ENCODE measurements around the gene CCND3. TPM values are rescaled to one million over a fixed set of nuclear protein-coding genes. Genes with fewer than 3 reads are reported as not detected.

The CCND3 gene
- total and polyA plus RNA-seq, 10 of the 15 experiments (the other 5 are each of a cell fraction or from before 2014, with no cell fraction given) = 6.0 to 86.4 (median 31.5) TPM

- Histone ChIP-seq H3K4me2 (ENCODE audit: control insufficient read depth, insufficient read depth) (no peak overlapping the region), H3K4me3 (no peak overlapping the region), H3K79me2 (ENCODE audit: control insufficient read depth, insufficient read depth, low read length) (no peaks in the 10 kb centered on the region), H3K4me1 (ENCODE audit: control insufficient read depth, insufficient read depth, low read length) (no peaks in the 10 kb centered on the region), H3K27me3 (replicated peaks in 1 of 2; ENCODE audit: control insufficient read depth in 2 of 2, insufficient read depth in 2 of 2, low read length in 1 of 2) (no peaks in the 10 kb centered on the region), H3K27ac (ENCODE audit: control insufficient read depth, insufficient read depth) (no peak overlapping the region), H4K20me1 (ENCODE audit: control insufficient read depth, insufficient read depth) (no peaks in the 10 kb centered on the region), H3K9me3 (replicated peaks; ENCODE audit: control insufficient read depth, insufficient read depth, low read length) (no peaks in the 10 kb centered on the region), H2AFZ (ENCODE audit: control insufficient read depth, low read depth, low read length) (no peak overlapping the region), H3K9ac (ENCODE audit: control insufficient read depth, insufficient read depth, low read length) (no peak overlapping the region), H3K36me3 (ENCODE audit: control insufficient read depth in 2 of 2, insufficient read depth in 2 of 2, low read length in 1 of 2) (peaks cover 3 to 9% of the 10 kb centered on the region in 2 experiments; a peak in 3 of 4 replicates)
- no peak for FAIRE-seq
- ChIA-PET POLR2A (no interaction called here), CTCF (interaction anchor here (1.0 to 1.2 kb wide), 2 partner anchors 11 to 135 kb away, joined by 3 to 7 read pairs; partner anchors contain the start of genes BYSL and MED20), RAD21 (ENCODE audit: unreplicated experiment) (no interaction called here), SMC1A (ENCODE audit: uncharacterized antibody, unreplicated experiment) (no interaction called here)
- intact Hi-C loops (cut with micrococcal nuclease; ENCODE audit: unreplicated experiment) = no loop called here
- WGBS (ENCODE audit: insufficient coverage, insufficient replicate concordance, low lambda C conversion rate, missing lambda C conversion rate) = 94% methylated on average over 1 of the region's 1 CpG
- no peak for DNase-seq (ENCODE audit: low read depth, low spot score)
- TF ChIP-seq ZBTB40 (IDR thresholded peaks at IDR 0.05; ENCODE audit: borderline replicate concordance) (no peak), SMC3 (IDR thresholded peaks at IDR 0.05; ENCODE audit: borderline replicate concordance, low read length) (no peak), BCL3 (IDR thresholded peaks at IDR 0.05; ENCODE audit: borderline replicate concordance, insufficient read depth, low read depth, low read length, poor library complexity, severe bottlenecking) (no peak)
- BruUV-seq (replicated peaks) = no TSS peak
- in situ Hi-C loops (cut with MboI) = no loop called here
- ATAC-seq = no peak
These were observed 31.9 kb downstream of the CCND3 start for GRCh38 chr6:41909727-41910126.

All from GM12878 (cell line).